Stimulated activated CD8-positive, alpha-beta memory T cell treated with anti-CD3 and anti-CD28 coated beads, Interleukin-7, amount 100 ng/mL, for 1 hour (primary cell): ENCODE data around the gene PARD3B.

Experiments
- DNase-seq, 2 donors: peaks; one replicate each; pipeline ENCODE4 v3.0.0-alpha.2; 2020; ENCODE audit warnings: low read depth in 2 of 2

Gene PARD3B

GRCh38 chr2:204835786-204836185, 290.5 kb downstream of the PARD3B start:
- DNase-seq: no peak

- no peak for DNase-seq
Measured at GRCh38 chr2:204840504-204840903, 295.2 kb downstream of the PARD3B start.

GRCh38 chr2:204842068-204842467, 296.8 kb downstream of the PARD3B start:
- DNase-seq: no peak

GRCh38 chr2:204842661-204843485, 297.6 kb downstream of the PARD3B start:
- DNase-seq: no peak

- no peak for DNase-seq
Measured at GRCh38 chr2:204846471-204846870, 301.2 kb downstream of the PARD3B start.

- DNase-seq: no peak
Measured at GRCh38 chr2:204849892-204850291, 304.6 kb downstream of the PARD3B start.

GRCh38 chr2:204850581-204850980, 305.3 kb downstream of the PARD3B start:
- DNase-seq: no peak

- DNase-seq: no peak
Measured at GRCh38 chr2:204853905-204854304, 308.6 kb downstream of the PARD3B start.

GRCh38 chr2:204860274-204860673, 315.0 kb downstream of the PARD3B start:
- no peak for DNase-seq

- DNase-seq: no peak
Measured at GRCh38 chr2:204862809-204863208, 317.5 kb downstream of the PARD3B start.

GRCh38 chr2:204863336-204863735, 318.1 kb downstream of the PARD3B start:
- no peak for DNase-seq

GRCh38 chr2:204869132-204869823, 324.0 kb downstream of the PARD3B start:
- DNase-seq: no peak

- no peak for DNase-seq
Measured at GRCh38 chr2:204870053-204870452, 324.8 kb downstream of the PARD3B start.

GRCh38 chr2:204871231-204871953, 326.1 kb downstream of the PARD3B start:
- DNase-seq: no peak

GRCh38 chr2:204876311-204876710, 331.0 kb downstream of the PARD3B start:
- no peak for DNase-seq

- no peak for DNase-seq
Measured at GRCh38 chr2:204877691-204878090, 332.4 kb downstream of the PARD3B start.

- DNase-seq: no peak
Measured at GRCh38 chr2:204880928-204881327, 335.7 kb downstream of the PARD3B start.

- DNase-seq: no peak
Measured at GRCh38 chr2:204881655-204882054, 336.4 kb downstream of the PARD3B start.

GRCh38 chr2:204885747-204886146, 340.5 kb downstream of the PARD3B start:
- no peak for DNase-seq

- no peak for DNase-seq
Measured at GRCh38 chr2:204886713-204887112, 341.4 kb downstream of the PARD3B start.

GRCh38 chr2:204888222-204888621, 342.9 kb downstream of the PARD3B start:
- DNase-seq: no peak

GRCh38 chr2:204890680-204891079, 345.4 kb downstream of the PARD3B start:
- DNase-seq: no peak

GRCh38 chr2:204891739-204892138, 346.5 kb downstream of the PARD3B start:
- no peak for DNase-seq
